Astrocyte of the cerebellum (primary cell): ENCODE results near the gene LIPT1.

Experiments
- DNase-seq: peaks from one replicate; pipeline ENCODE4 v3.0.0-alpha.2; 2011; ENCODE audit warnings: low read depth
- H3K4me3 ChIP-seq: 2 replicates; pipeline ENCODE4 v1.5.1; 2011; ENCODE audit warnings: mild to moderate bottlenecking, low read depth, low read length, moderate library complexity
- CTCF ChIP-seq: IDR thresholded peaks from 2 replicates; pipeline ENCODE4 v1.5.1; 2012; ENCODE audit warnings: low read length, low read depth, moderate library complexity, mild to moderate bottlenecking; ENCODE audit errors: missing control alignments
- in situ Hi-C: cut with HindIII; loops from 2 replicates; pipeline ENCODE4 v1.10.0; 2017; ENCODE audit warnings: low sequenced_read_pairs

The LIPT1 gene

GRCh38 chr2:99153921-99154604 lies 704 bp upstream of the LIPT1 start:
- in situ Hi-C loops, result no loop called here
- TF ChIP-seq CTCF, result no peak
- DNase-seq, result no peak
- H3K4me3 ChIP-seq, result peak overlapping the region; percentile 85

- DNase-seq, result no peak
- TF ChIP-seq CTCF, result no peak
- H3K4me3 ChIP-seq, result no peak overlapping the region
- in situ Hi-C loops, result no loop called here
These were observed 2.1 kb downstream of the LIPT1 start for GRCh38 chr2:99156891-99157290.

- in situ Hi-C loops, result no loop called here
- no peak for TF ChIP-seq CTCF
- DNase-seq, result no peak
- no peak overlapping the region for H3K4me3 ChIP-seq
These were observed 3.8 kb downstream of the LIPT1 start for GRCh38 chr2:99158599-99158998.

- no peak overlapping the region for H3K4me3 ChIP-seq
- no peak for TF ChIP-seq CTCF
- no peak for DNase-seq
- in situ Hi-C loops, result no loop called here
These were observed 4.8 kb downstream of the LIPT1 start for GRCh38 chr2:99159594-99159993.

GRCh38 chr2:99166218-99166617 lies 11.5 kb downstream of the LIPT1 start:
- DNase-seq, result no peak
- H3K4me3 ChIP-seq, result no peak overlapping the region
- in situ Hi-C loops, result no loop called here
- TF ChIP-seq CTCF, result no peak

- TF ChIP-seq CTCF, result no peak
- H3K4me3 ChIP-seq, result no peak overlapping the region
- in situ Hi-C loops, result no loop called here
- no peak for DNase-seq
These were observed 14.8 kb downstream of the LIPT1 start for GRCh38 chr2:99169534-99169933.
